GM10847 (cell line): ENCODE measurements around the gene HDLBP.

ENCODE experiments used
- POLR2A ChIP-seq: IDR thresholded peaks from 2 replicates; pipeline ENCODE4 v1.6.1; 2011; ENCODE audit not compliant: insufficient read length; ENCODE audit errors: extremely low read depth

HDLBP gene

GRCh38 chr2:241238693-241239198 is 76.7 kb downstream of the HDLBP start:
- no peak for TF ChIP-seq POLR2A

GRCh38 chr2:241237949-241238371 is 77.5 kb downstream of the HDLBP start:
- no peak for TF ChIP-seq POLR2A

GRCh38 chr2:241237047-241237446 is 78.4 kb downstream of the HDLBP start:
- no peak for TF ChIP-seq POLR2A

GRCh38 chr2:241235859-241236593 is 79.4 kb downstream of the HDLBP start:
- no peak for TF ChIP-seq POLR2A

GRCh38 chr2:241234962-241235740 is 80.3 kb downstream of the HDLBP start:
- TF ChIP-seq POLR2A = no peak

- TF ChIP-seq POLR2A = no peak
These were observed 81.2 kb downstream of the HDLBP start for GRCh38 chr2:241234066-241234790.

- no peak for TF ChIP-seq POLR2A
These were observed 82.5 kb downstream of the HDLBP start for GRCh38 chr2:241232736-241233575.

GRCh38 chr2:241230435-241230834 is 85.0 kb downstream of the HDLBP start:
- TF ChIP-seq POLR2A = no peak

- no peak for TF ChIP-seq POLR2A
These were observed 85.7 kb downstream of the HDLBP start for GRCh38 chr2:241229563-241230401.

GRCh38 chr2:241228860-241229516 is 86.5 kb downstream of the HDLBP start:
- TF ChIP-seq POLR2A = no peak

- TF ChIP-seq POLR2A = no peak
These were observed 87.2 kb downstream of the HDLBP start for GRCh38 chr2:241228081-241228859.

GRCh38 chr2:241227594-241227993 is 87.9 kb downstream of the HDLBP start:
- no peak for TF ChIP-seq POLR2A
